Activated CD8-positive, alpha-beta memory T cell treated with anti-CD3 and anti-CD28 coated beads for 4 hours (primary cell): ENCODE results near the gene CSNK2B.

Experiments
- DNase-seq, 2 donors: peaks; one replicate each; pipeline ENCODE4 v3.0.0-alpha.2; 2020; ENCODE audit warnings: low read depth in 2 of 2

Gene CSNK2B

DNA sequence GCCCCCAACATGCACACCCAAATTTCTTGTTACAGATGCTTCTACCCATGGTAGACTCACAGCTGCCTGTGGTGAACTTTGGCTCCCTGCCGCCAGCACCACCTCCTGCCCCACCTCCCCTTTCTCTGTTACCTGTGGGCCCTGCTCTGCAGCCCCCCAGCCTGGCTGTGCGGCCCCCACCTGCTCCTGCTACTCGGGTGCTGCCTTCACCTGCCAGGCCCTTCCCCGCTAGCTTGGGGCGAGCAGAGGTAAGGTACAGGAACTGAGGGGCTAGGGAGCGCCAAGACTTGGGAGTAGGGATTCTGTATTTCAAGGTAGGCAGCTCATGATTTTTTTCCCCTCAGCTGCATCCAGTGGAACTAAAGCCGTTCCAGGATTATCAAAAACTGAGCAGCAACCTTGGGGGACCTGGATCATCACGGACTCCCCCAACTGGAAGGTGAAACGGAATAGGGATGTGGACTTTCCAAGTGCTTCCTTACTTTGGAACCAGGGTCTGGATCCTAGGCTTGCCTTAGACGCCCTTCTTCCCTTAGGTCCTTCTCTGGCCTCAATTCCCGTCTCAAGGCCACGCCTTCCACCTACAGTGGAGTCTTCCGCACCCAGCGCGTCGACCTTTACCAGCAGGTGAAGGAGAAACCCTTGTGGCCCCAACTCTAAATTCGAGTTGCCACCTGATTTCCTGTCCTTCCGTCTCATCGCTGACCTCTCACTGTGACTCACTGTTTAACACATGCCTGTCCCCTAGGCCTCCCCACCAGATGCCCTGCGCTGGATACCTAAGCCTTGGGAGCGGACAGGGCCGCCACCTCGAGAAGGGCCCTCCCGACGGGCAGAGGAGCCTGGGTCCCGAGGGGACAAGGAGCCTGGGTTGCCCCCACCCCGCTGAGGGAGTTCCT lies 28.9 kb upstream of the CSNK2B start:
- DNase-seq: no peak

GRCh38 chr6:31639043-31639442 lies 26.8 kb upstream of the CSNK2B start:
- DNase-seq: no peak

GRCh38 chr6:31639449-31639861 lies 26.4 kb upstream of the CSNK2B start:
- DNase-seq: no peak

DNA sequence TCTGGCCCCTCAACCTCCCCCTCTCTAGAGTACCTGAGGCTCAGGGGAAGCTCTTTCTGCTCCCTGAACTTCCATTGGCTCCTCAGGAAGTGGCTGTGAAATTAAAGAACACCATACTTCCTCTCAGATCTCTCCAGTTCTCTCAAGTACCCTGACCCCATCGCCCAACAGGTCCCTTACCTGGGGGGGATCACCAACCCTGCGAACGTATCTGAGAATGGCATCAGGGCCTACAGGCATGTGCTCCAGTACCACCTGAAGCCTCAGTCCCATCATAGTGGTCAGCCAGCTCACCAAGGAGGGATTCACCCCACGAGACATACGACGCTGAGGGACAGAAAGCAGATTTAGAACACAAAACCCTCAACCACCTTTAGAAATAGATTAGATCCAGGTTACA lies 25.3 kb upstream of the CSNK2B start:
- DNase-seq: no peak

- no peak for DNase-seq
Measured at GRCh38 chr6:31641370-31641769, 24.5 kb upstream of the CSNK2B start.

DNA sequence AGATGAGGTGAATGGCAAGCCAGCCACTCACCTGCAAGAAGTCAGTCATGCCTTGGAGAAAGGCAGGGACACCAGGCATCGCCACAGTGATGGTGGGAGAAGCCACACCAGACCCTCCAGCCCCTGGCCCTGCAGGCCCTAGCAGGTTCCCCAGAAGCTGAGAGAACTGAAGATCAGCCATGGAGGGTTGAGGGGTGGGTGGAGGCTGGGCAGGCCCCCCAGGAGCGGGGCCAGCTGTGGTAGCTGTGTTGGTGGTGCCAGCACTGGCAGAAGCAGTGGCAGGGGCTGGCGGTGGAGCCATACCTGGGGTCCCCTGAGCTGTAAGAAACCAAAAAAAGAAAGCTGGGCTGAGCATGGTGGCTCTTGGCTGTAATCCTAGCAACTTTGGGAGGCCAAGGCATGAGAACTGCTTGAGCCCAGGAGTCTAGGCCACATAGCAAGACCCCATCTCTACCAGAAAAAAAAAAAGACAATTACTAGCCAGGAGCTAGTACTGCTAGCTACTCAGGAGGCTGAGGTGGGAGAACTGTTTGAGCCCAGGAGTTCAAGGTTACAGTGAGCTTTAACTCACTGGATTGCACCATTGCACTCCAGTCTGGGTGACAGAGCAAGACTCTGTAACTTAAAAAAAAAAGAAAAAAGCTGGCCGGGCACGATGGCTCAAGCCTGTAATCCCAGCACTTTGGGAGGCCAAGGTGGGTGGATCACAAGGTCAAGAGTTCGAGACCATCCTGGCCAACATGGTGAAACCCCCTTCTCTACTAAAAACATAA lies 22.9 kb upstream of the CSNK2B start:
- no peak for DNase-seq

- DNase-seq: no peak
Measured at GRCh38 chr6:31643818-31644454, 21.9 kb upstream of the CSNK2B start.

DNA sequence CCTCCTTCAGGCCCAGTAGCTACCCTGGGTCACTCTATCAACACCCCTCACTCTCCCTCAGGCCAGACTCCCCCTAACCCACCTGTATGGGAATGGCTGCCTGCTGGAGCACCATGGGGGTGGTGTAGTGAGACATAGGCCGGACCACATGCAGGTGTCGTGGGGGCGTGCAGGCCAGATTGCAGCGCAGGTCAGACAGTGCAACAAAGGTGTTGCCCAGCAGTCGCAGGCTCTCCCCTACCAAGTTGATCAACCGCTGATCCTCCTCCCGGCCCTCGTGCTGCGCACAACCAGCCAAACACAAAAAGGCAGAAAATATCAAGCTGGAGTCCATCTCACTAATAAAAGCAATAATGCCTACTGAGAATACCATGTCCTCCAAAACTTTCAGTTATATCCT lies 20.6 kb upstream of the CSNK2B start:
- DNase-seq: no peak

DNA sequence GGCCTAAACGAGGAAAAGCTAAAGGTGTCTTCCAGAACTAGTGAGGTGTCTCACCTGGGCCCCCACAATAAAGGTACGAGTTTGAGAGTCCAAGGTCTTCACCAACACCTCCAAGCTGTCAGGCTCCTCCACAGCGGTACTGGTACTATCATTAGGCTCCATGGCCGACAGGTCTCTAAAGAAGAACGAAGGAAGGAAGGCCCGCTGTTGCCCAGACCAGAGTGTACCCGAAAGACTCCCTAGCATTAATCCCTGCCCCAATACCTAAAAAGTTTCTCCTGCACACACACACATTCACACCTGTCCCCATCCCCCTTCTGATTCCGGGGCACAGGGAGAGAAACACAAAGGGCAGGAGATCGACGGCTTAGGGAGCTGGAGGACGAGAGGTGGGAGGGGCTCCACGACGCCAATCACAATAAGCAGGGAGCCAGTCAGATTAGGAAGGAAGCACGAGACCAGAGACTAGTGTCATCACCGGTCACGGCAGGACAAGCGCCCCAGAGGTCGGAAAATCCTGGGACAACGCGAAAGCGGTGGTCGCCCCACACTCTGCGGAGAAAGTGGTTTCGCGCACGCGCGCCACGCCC lies 14.2 kb upstream of the CSNK2B start:
- DNase-seq: no peak

GRCh38 chr6:31652925-31653724 lies 12.8 kb upstream of the CSNK2B start:
- DNase-seq: peak; percentile 80 to 86

GRCh38 chr6:31654574-31655348 lies 11.1 kb upstream of the CSNK2B start:
- DNase-seq: no peak

DNA sequence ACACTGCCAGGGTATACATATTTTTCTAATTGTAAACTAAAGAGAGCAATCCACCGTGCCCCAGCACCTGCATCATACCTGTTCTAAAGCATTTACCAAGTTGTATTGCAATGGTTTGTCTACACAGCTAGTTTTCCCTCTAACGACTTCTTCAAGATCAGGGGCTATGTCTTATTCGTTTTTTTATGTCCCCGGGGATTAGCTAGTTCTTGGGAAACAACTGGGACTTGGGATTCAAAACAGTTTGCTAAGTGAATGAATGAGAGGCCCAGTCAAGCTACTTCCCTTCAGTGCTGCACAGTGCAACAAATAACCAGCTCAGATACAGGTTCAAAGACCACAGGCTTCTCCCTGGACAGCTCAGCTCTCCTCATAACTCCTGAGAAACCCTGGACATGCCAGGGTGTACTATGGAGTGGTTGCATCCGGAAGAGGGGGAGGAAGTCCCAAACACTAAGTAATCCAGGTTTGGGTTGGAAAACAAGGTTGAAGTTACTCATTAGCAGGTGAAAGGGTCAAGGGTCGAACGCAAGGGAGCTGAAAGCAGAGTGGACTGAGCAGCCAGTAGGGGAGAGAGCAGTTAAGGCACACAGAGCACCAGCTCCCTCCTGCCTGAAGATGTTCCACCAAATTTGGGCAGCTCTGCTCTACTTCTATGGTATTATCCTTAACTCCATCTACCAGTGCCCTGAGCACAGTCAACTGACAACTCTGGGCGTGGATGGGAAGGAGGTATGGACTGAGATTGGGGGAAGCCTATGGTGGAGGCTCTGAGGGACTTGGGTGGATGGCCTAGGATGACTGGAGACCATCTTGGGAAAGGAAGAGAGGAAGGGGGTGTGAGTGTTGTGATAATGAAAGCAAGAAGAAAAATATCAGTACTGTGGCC lies 10.3 kb upstream of the CSNK2B start, which contains the start of gene APOM:
Gene APOM (plus strand): TSS at position 546 of the 889 bp plus-strand sequence. CDS start 73 bp downstream, at position 619.
- DNase-seq: no peak

DNA sequence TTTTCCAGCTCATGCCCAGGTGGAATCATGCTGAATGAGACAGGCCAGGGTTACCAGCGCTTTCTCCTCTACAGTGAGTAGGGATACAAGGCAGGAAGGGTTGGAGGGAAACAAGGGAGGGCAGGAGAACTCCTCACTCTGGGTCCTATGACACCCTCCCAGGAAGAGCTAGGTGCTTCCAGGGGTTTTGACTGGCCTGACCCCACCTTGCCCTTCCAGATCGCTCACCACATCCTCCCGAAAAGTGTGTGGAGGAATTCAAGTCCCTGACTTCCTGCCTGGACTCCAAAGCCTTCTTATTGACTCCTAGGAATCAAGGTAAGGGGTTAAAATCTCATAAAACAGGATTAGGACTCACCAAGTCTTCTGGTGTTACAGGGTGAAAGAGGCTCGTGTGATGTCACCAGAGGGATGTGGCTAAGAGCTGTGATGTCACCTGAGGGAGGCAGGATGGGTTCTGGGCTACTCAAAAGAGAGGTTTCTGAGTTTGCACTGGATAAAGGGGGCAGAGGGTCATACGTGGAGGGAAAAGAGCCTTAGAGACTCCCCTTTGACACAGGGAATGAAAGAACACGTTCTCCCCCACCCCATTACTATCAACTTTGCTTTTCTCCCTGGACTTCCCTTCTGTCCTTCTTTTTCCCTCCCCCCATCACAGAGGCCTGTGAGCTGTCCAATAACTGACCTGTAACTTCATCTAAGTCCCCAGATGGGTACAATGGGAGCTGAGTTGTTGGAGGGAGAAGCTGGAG lies 8.3 kb upstream of the CSNK2B start:
- no peak for DNase-seq

DNA sequence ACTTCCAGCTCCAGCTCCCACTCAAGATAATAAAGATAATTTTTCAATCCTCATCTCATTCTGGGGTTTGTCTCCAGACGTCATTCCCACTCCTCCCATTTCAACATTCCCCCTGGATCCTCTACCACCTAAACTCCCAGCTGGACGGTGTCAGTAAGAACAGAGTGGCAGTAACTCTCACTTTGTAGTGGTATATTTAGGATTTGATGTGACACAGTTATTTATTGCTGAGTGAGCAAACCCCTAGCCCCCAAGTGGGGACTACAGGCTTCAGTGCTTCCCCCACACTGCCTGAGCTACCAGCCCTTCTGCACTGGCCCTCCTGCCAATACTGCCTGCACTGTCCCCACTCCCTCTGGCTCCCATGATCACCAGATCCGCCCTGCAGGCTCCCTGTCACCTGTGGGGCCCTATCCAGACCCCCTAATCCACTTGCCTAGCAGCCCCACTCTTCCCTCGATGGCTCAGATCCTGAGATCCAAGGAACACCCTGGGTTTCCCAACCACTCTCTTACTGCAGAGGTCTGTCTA lies 7.7 kb upstream of the CSNK2B start:
- no peak for DNase-seq

DNA sequence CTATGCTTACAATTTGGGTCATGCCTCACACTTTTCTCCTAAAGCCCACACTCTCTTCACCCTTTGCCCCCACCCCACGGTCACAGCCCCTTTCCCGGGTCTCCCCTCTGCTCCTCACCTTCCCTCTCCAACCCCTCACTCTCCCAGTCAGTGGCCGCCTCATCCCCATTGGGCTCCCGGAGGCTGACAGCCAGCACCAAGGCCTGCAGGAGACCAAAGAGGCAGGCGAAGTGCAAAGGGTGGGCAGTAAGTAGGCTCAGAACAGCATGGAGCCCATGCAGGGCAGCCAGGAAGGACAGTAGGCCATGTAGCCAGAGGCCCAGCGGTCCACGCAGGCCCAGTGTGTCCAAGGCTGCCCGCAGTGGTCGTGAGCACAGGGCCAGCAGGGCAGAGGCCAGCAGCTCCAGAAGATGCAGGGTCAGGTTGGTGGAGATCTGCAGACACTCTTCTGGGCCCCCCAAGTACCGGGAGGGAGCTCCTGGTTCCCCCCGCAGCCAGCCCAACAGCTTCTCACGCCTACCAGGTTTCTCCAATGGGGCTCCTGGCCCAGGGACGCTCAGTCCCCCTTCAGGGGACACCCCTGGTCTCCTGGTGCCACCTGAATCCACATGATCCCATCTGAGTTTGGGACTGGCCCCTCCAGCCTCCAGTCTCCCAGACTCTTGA lies 6.8 kb upstream of the CSNK2B start:
- DNase-seq: no peak

- DNase-seq: no peak
Measured at GRCh38 chr6:31659649-31660380, 6.1 kb upstream of the CSNK2B start.
